AG04450 (cell line): Measurements from ENCODE around the gene VPS50. TPM values are rescaled to one million over a fixed set of nuclear protein-coding genes. Genes with fewer than 3 reads are reported as not detected.

Experiments used
- CTCF ChIA-PET: fragments of 300-600, 350-600 bp; formaldehyde crosslinking; extraction: SDS; loops from one replicate; lab custom pipeline; 2022; ENCODE audit warnings: antibody characterized with exemption, inconsistent platforms; lab: Charles Lee
- POLR2A ChIA-PET: fragments of 350-600 bp; formaldehyde crosslinking; extraction: SDS; loops from one replicate; lab custom pipeline; 2021; ENCODE audit warnings: antibody characterized with exemption, inconsistent platforms; lab: Yijun Ruan, JAX
- DNase-seq: peaks from one replicate; pipeline ENCODE4 v3.0.0-alpha.2; 2011; ENCODE audit warnings: low read depth, low spot score
- H3K27ac ChIP-seq: one replicate; pipeline ENCODE4 v1.5.1; 2012; ENCODE audit warnings: low read depth, low read length, control low read depth
- H3K27me3 ChIP-seq: one replicate; pipeline ENCODE4 v1.6.0; 2012; ENCODE audit warnings: low read length; ENCODE audit not compliant: control insufficient read depth, insufficient read depth
- H3K4me3 ChIP-seq: 2 replicates; pipeline ENCODE4 v1.5.1; 2011; ENCODE audit warnings: mild to moderate bottlenecking, low read depth, low read length, control low read depth
- H3K9me3 ChIP-seq: 2 replicates; pipeline ENCODE4 v1.5.1; 2012; ENCODE audit warnings: low read length; ENCODE audit not compliant: control insufficient read depth, insufficient read depth
- CTCF ChIP-seq: IDR thresholded peaks from 2 replicates; pipeline ENCODE4 v1.5.1; 2011; ENCODE audit warnings: low read depth, low read length, control low read depth, inconsistent platforms
- polyA minus RNA-seq: library from RNA; depleted of rRNA, polyadenylated mRNA; stranded (reverse); fragments of >200 nt; gene quantifications from 2 replicates; pipeline ENCODE4 v1.2.3, GENCODE V29; 2011; rRNA and poly(A)+ RNA removed
- polyA plus RNA-seq: library from polyadenylated mRNA; depleted of rRNA; stranded (reverse); fragments of >200 nt; gene quantifications from 2 replicates; pipeline ENCODE4 v1.2.3, GENCODE V29; 2011; rRNA removed

VPS50 gene, protein sequence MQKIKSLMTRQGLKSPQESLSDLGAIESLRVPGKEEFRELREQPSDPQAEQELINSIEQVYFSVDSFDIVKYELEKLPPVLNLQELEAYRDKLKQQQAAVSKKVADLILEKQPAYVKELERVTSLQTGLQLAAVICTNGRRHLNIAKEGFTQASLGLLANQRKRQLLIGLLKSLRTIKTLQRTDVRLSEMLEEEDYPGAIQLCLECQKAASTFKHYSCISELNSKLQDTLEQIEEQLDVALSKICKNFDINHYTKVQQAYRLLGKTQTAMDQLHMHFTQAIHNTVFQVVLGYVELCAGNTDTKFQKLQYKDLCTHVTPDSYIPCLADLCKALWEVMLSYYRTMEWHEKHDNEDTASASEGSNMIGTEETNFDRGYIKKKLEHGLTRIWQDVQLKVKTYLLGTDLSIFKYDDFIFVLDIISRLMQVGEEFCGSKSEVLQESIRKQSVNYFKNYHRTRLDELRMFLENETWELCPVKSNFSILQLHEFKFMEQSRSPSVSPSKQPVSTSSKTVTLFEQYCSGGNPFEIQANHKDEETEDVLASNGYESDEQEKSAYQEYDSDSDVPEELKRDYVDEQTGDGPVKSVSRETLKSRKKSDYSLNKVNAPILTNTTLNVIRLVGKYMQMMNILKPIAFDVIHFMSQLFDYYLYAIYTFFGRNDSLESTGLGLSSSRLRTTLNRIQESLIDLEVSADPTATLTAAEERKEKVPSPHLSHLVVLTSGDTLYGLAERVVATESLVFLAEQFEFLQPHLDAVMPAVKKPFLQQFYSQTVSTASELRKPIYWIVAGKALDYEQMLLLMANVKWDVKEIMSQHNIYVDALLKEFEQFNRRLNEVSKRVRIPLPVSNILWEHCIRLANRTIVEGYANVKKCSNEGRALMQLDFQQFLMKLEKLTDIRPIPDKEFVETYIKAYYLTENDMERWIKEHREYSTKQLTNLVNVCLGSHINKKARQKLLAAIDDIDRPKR
- polyA plus RNA-seq (15.2 and 21.8 TPM in 2 replicates), polyA minus RNA-seq (18.4 and 35.6 TPM in 2 replicates)

DNA sequence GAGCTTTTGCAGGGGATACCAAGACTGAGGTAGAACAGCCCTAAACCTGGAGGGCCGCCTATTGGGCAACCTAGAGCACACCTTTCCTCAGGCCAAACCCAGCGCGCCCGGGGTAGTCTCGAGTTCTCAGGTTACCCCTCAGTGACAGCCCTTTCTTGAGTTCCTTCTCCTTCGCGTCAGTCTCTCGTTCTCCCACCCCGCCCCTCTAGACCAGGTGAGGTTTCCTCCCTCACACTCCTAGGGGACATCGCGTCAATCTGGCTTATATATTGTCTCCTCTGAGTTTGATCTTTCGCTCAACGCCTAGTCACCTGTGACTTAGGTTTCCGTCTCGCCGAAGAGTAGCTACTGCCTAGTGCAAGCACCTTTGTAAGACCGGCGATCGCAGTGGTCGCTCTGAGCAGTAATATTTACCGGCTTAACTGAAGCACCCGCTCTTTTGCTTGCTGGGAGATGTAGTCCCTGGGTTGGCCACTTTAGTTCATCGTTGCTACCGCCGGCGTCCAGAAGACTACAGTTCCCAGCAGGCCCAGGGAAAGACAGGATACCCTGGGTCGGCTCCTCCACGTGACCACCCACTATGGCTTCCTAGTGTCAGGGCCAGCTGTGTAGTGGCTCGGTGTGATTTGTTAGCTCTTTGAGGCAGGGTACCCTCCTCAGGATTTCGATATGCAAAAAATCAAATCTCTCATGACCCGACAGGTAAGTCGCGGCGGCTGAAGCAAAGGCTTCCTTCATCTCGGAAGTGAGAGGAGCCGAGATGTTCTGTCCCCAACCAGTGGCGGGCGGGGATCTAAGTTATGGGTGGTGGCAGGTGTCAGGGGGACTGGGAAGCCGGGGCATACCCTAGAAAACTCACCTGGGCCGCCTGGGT is at the start of gene VPS50:
Gene VPS50, plus strand, starts transcription at position 568 of the 874 bp plus-strand sequence. Its CDS starts 102 bp downstream, at position 670.
- Histone ChIP-seq H3K9me3 (no peaks in the 10 kb centered on the region), H3K27me3 (peaks cover 3% of the 10 kb centered on the region), H3K27ac (no peak within 1 kb of the TSS), H3K4me3 (peak within 1 kb of the TSS; percentile 93)
- POLR2A ChIA-PET: interaction anchor here (0.5 kb wide), 1 partner anchor 220 kb away, joined by 3 read pairs; no protein-coding TSS in a partner anchor
- TF ChIP-seq CTCF: no peak
- CTCF ChIA-PET: interaction anchor here (0.7 to 2.3 kb wide), 8 partner anchors 14 to 611 kb away, joined by 3 to 14 read pairs (median 4); no protein-coding TSS in a partner anchor
- DNase-seq: peak; percentile 89

GRCh38 chr7:93185303-93186027 is 46.7 kb upstream of the VPS50 start:
- Histone ChIP-seq H3K9me3 (no peaks in the 10 kb centered on the region), H3K27me3 (peaks cover 11% of the 10 kb centered on the region), H3K4me3 (no peak overlapping the region), H3K27ac (no peak overlapping the region)
- ChIA-PET POLR2A (no interaction called here), CTCF (no interaction called here)
- no peak for DNase-seq
- no peak for TF ChIP-seq CTCF

GRCh38 chr7:93188870-93189634 is 43.1 kb upstream of the VPS50 start:
- POLR2A ChIA-PET: no interaction called here
- no peak for TF ChIP-seq CTCF
- CTCF ChIA-PET: no interaction called here
- DNase-seq: no peak
- no peaks in the 10 kb centered on the region for H3K9me3 ChIP-seq
- no peak overlapping the region for H3K4me3 ChIP-seq
- H3K27ac ChIP-seq: no peak overlapping the region
- H3K27me3 ChIP-seq: peaks cover 13% of the 10 kb centered on the region

GRCh38 chr7:93194386-93194785 is 37.8 kb upstream of the VPS50 start:
- POLR2A ChIA-PET: no interaction called here

More at GRCh38 chr7:93194386-93194785, 37.8 kb upstream of the VPS50 start:
- CTCF ChIA-PET: interaction anchor here (2.8 kb wide), 1 partner anchor 33 kb away, joined by 9 read pairs; no protein-coding TSS in a partner anchor
- no peak for TF ChIP-seq CTCF
- Histone ChIP-seq H3K9me3 (no peaks in the 10 kb centered on the region), H3K4me3 (no peak overlapping the region), H3K27me3 (peaks cover 7% of the 10 kb centered on the region), H3K27ac (no peak overlapping the region)
- peak; percentile 36 for DNase-seq
